GM12801 (cell line): ENCODE results near the gene CACNG4.

Experiments
- TF ChIP-seq, protein P1 (sequence below): IDR thresholded peaks from one replicate; pipeline ENCODE4 v1.5.1; 2011; ENCODE audit warnings: control low read depth; ENCODE audit not compliant: insufficient read length; ENCODE audit errors: extremely low read depth

The CACNG4 gene

DNA sequence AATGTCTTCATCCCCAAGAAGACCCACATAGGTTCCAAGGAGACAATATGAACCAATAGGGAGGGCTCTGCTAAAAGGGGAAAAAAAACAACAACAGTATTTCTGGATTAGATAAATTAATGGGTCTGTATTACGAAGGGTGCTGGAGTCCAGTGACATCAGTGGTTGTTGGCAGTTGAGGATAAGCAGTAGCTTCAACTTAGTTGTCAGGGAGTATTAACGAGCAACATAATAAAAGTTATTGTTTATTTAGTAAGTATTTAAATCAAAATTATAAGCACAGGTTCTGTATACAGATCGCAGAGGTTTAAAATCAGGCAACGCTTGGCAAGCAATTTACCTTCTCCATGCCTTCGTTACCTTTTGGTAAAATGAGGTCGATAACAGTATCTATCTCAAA lies 7.6 kb upstream of the CACNG4 start:
- TF ChIP-seq, protein P1, sequence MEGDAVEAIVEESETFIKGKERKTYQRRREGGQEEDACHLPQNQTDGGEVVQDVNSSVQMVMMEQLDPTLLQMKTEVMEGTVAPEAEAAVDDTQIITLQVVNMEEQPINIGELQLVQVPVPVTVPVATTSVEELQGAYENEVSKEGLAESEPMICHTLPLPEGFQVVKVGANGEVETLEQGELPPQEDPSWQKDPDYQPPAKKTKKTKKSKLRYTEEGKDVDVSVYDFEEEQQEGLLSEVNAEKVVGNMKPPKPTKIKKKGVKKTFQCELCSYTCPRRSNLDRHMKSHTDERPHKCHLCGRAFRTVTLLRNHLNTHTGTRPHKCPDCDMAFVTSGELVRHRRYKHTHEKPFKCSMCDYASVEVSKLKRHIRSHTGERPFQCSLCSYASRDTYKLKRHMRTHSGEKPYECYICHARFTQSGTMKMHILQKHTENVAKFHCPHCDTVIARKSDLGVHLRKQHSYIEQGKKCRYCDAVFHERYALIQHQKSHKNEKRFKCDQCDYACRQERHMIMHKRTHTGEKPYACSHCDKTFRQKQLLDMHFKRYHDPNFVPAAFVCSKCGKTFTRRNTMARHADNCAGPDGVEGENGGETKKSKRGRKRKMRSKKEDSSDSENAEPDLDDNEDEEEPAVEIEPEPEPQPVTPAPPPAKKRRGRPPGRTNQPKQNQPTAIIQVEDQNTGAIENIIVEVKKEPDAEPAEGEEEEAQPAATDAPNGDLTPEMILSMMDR: no peak

DNA sequence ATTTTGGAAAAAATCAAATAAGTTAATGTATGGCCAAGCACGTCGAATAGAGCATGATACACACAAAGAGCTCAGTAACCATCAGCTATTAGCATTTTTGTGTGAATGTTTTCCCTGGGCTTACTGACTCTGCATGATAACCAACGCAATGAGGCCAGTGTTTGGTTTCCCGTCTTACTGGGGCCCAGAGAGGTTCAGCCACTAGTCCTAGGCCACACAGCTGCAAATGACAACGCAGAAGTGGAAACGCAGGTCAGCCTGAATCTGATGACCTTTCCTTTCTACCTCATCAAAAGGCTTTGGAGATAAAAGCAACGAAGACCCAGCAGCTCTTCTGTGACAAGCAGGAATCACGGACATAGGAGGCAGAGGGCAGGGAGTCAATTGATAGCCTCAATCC lies 7.2 kb upstream of the CACNG4 start:
- TF ChIP-seq, protein P1: no peak

DNA sequence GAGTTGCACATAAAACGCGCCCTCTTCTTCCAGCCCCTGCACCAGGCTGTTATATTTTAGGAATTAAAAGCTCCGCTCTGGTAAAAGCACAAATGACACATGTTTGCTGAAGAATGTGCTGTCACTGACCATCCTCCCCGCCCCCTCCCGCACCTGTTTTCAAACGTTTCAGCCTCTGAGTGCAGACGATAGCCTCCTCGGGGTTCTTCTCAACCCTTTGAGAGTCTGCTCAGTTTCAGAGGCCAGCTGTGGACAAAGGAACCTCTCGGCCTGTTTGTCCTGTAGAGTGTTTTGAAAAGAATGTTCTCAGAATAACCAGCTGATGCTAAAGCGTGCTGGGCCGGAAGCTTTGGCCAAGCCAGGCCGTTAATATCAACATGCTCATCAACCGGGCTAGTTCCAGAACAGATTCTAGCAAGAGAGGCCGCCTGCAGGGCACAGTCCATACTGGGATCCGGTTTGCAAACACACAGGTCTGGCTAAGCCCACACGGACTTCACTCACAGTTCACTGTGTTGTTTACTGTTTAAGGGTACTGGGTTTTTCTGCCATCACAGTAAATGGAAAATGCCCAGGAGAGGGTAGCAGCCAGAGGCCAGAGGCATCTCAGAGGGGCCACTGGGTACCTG lies 6.4 kb upstream of the CACNG4 start:
- TF ChIP-seq, protein P1: no peak

DNA sequence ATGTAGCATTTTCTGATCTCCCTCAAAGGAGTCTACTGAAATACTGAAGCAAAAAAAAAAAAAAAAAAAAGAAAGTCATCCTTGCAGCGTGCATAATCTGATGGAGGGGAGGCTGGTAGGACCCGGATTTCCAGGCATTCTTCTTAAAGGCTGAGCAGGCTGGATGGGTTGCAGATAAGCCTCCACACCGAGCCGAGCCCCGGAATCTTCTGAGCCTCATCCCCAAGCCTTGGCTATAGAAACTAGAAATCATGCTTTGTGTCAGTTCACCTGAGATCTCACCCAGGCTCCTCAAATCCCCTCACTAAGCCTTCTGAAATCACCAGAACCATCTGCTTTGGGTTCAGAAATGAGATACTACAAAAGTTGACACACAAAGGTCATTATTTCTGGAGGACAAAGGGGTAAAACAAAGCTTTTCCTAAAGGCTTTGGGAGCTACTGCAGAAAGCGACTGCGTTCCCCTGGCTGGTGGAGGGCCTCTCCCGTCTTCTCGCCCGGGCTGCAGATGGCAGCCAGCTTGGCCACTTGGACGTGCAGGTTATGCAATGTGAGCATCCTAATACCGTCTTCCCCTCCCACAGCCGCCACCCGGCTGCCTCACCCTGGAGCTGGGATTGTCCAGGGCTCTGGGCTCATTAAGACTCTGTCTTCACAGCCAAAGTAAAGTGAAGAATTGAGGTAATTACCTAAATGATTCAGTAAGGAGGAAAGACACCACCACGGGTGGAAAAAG lies 4.7 kb upstream of the CACNG4 start:
- TF ChIP-seq, protein P1: no peak

DNA sequence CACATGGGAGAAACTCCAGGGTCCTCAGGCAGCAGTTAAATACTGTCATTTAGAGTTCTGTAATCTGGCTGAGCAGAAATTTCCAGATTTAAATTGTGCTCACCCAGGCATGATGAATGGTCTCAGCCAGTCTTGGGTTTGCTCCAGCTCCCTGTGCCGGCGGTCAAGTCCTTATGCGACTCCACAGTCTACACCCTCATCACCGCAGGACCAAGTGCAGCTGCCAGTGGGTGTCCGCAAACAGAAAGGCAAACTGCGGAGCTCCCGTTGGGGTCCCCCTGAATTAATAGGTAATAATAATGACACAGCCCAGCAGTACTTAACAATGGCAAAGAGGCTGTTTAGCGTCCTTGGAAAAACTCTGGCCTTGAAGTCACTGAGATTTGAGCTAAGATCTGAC lies 3.9 kb upstream of the CACNG4 start:
- TF ChIP-seq, protein P1: no peak

DNA sequence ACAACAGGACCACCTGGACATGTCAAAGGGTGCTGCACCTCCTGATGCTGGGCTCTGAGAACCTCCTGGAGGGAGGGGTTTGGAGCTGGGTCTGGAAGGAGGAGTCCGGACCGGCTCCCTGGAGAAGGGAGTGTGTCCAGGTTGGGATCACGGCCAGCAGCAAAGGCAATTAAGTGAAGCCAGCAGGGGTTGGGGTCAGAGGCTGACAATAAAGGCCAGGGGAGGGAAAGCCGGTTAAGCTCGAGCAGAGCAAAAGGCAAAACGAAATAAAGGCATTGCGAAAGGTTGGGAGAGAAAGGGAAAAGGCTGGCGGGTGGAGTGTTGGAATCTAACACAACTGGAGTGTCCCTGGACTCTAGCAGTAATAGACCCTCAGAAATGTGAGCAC lies 992 bp upstream of the CACNG4 start:
- TF ChIP-seq, protein P1: no peak

DNA sequence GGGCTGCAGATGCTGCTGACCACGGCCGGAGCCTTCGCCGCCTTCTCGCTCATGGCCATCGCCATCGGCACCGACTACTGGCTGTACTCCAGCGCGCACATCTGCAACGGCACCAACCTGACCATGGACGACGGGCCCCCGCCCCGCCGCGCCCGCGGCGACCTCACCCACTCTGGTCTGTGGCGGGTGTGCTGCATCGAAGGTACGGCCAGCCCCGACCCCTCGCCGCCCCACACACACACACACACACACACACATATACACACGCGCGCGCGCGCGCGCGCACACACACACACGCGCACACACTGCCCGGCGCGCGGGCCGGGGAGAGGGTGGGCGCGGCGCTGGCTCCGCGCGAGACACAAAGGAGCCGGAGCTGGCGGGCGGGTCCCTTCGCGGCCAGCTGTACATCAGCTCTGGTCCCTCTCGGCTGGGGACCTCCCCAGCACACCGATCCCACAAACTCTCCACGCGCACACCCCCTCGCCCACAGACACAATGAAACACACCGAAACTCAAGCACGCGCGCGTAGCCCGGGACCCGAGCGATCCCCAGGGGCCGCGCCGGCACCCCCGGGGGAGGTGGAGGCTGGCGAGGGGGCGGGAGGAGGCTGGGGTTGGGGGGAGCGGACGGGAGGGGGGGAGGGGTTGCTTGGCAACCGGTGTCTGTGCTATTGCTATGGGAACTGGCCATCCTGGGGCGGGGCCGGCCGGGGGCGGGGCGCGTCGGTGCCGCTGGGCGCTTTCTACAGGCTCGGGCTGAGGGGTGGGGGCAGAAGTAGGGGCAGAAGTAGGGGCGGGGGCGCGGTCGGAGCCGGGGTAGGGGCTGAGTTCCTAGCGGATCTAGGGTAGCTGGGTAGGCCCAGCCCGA lies 658 bp downstream of the CACNG4 start:
- TF ChIP-seq, protein P1: no peak
